HepG2 (cell line): Measurements from ENCODE around the gene RHCE. TPM values are rescaled to one million over a fixed set of nuclear protein-coding genes. Genes with fewer than 3 reads are reported as not detected.
A peak's percentile ranks its signal among the peaks of the same experiment; 100 is the strongest.

Experiments
- AKNA ChIP-seq: sonication (generic); formaldehyde crosslinking; IDR thresholded peaks from 2 replicates; pipeline ENCODE4 v1.4.0; 2020; ENCODE audit warnings: missing genetic modification reagents, borderline replicate concordance
- HINFP ChIP-seq: sonication (generic); formaldehyde crosslinking; IDR thresholded peaks from 2 replicates; pipeline ENCODE4 v1.4.0; 2020; ENCODE audit warnings: low read depth, mild to moderate bottlenecking, missing genetic modification reagents
- HNF1A ChIP-seq, 2 experiments: sonication (generic) in 1 of 2; formaldehyde crosslinking in 1 of 2; IDR thresholded peaks; 2 replicates each; pipeline versions ENCODE4 v1.4.0 to v1.6.1; 2016 to 2020; ENCODE audit warnings: borderline replicate concordance in 1 of 2, low read depth in 1 of 2, mild to moderate bottlenecking in 1 of 2, missing genetic modification reagents in 1 of 2
- KAT2B ChIP-seq: fragments of 150-350 bp; IDR thresholded peaks from 2 replicates; pipeline ENCODE4 v1.6.1; 2014; ENCODE audit warnings: low read depth, low read length, borderline replicate concordance
- POGZ ChIP-seq: sonication (generic); formaldehyde crosslinking; IDR thresholded peaks from 2 replicates; pipeline ENCODE4 v1.4.0; 2020; ENCODE audit warnings: mild to moderate bottlenecking, missing genetic modification reagents
- TARDBP ChIP-seq: sonication (generic); formaldehyde crosslinking; IDR thresholded peaks from 2 replicates; pipeline ENCODE4 v1.8.0; 2022; ENCODE audit warnings: mild to moderate bottlenecking, missing genetic modification reagents
- WIZ ChIP-seq: sonication (generic); formaldehyde crosslinking; IDR thresholded peaks from 2 replicates; pipeline ENCODE4 v1.5.1; 2020; ENCODE audit warnings: mild to moderate bottlenecking, missing genetic modification reagents
- ZBTB33 ChIP-seq: sonication (generic); formaldehyde crosslinking; IDR thresholded peaks from 2 replicates; pipeline ENCODE4 v1.4.0; 2020; ENCODE audit warnings: missing genetic modification reagents
- ZFP1 ChIP-seq: IDR thresholded peaks from 2 replicates; pipeline ENCODE4 v1.6.1; 2016
- ZNF546 ChIP-seq: sonication (generic); formaldehyde crosslinking; conservative IDR thresholded peaks from 2 replicates; pipeline ENCODE4 v1.8.1; 2023; ENCODE audit warnings: mild to moderate bottlenecking, missing genetic modification reagents
- polyA plus RNA-seq, 8 experiments: library from polyadenylated mRNA; depleted of rRNA in 3 of 8; stranded (reverse) in 7 of 8; unstranded in 1 of 8; fragments of >200 nt; fragmentation: Illumina TruSeq in 4 of 8; extraction: Trizol in 4 of 8; gene quantifications; 2 replicates each; pipeline versions ENCODE4 v1.2.1 to v1.2.3, GENCODE V29; 2011 to 2016; ENCODE audit warnings: low read depth in 4 of 8, missing spikeins in 1 of 8, mixed read lengths in 1 of 8; ENCODE audit not compliant: insufficient read depth in 1 of 8
- total RNA-seq, 5 experiments: library from RNA; depleted of rRNA; stranded (reverse); fragments of >200 nt; fragmentation: Illumina TruSeq; extraction: Trizol; gene quantifications; 2 replicates each; pipeline ENCODE4 v1.2.3, GENCODE V29; 2016; ENCODE audit warnings: low read depth in 1 of 5

Gene RHCE
- total and polyA plus RNA-seq, 2 of the 13 experiments (the other 11 are each of a cell fraction or from before 2014, with no cell fraction given): 0.30 TPM; not detected in 1

GRCh38 chr1:25425098-25426085, 4.8 kb upstream of the RHCE start (continued):
- TF ChIP-seq AKNA (CRISPR knock-in tag) (no peak), WIZ (CRISPR knock-in tag) (no peak), KAT2B (no peak), HINFP (CRISPR knock-in tag) (no peak), POGZ (peak; percentile 20; the same call in 1 of the 2 replicates), ZBTB33 (no peak), ZNF546 (CRISPR knock-in tag) (no peak), TARDBP (CRISPR knock-in tag) (no peak), ZFP1 (CRISPR knock-in tag) (no peak), HNF1A (IDR thresholded peaks at IDR 0.05; ENCODE audit: low read depth) (no peak), HNF1A (CRISPR knock-in tag; IDR thresholded peaks at IDR 0.05; ENCODE audit: borderline replicate concordance) (no peak)
